ENCODE data around the gene LYSMD4.

DNA sequence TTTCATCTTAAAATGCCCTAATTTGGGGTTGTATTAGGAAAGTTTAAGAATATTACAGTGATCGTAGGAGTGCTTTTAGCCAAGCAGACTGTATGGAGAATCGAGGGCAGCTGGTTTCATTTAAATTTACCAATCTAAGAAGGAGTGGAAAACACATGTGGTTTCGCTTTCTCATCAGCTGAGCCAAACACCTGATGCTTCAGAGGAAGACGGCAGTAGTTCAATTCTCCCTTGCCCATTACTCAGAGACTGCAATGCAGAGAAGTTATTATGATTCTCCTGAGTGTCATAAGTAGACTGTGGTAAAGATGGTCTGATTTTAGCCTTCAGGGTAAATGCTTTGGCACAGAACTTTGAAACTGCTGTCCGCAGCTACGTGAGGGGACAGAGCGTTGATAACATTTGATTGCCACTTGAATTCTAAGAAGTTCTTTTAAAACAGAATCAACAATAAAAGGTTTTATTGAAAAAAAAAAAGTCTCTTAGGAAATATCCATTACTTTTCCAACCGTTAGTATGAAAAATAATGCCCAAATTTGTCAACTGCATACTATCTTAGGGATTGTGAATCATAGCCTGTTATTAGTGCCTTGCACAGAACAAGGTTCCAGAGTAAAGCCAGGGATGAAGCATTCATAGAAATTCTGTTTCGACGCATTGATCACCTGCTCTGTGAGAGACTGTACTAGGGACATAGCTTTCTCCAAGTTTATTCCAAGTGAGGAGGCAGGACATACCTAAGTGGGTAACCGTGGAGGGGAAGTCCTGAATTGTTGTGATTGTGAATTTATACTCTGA lies 25.6 kb downstream of the LYSMD4 start:
- TF ChIP-seq, protein P1, sequence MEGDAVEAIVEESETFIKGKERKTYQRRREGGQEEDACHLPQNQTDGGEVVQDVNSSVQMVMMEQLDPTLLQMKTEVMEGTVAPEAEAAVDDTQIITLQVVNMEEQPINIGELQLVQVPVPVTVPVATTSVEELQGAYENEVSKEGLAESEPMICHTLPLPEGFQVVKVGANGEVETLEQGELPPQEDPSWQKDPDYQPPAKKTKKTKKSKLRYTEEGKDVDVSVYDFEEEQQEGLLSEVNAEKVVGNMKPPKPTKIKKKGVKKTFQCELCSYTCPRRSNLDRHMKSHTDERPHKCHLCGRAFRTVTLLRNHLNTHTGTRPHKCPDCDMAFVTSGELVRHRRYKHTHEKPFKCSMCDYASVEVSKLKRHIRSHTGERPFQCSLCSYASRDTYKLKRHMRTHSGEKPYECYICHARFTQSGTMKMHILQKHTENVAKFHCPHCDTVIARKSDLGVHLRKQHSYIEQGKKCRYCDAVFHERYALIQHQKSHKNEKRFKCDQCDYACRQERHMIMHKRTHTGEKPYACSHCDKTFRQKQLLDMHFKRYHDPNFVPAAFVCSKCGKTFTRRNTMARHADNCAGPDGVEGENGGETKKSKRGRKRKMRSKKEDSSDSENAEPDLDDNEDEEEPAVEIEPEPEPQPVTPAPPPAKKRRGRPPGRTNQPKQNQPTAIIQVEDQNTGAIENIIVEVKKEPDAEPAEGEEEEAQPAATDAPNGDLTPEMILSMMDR (IDR thresholded peaks at IDR 0.05), result no peak
- TF ChIP-seq EZH2 (IDR thresholded peaks at IDR 0.05), result no peak
- TF ChIP-seq EZH2phosphoT487 (IDR thresholded peaks at IDR 0.05), result no peak
